CD4-positive, alpha-beta T cell treated with Interleukin-4 for 1 hour (primary cell): ENCODE data around the gene CPXM1.
"Not testable (repeated sequence)": the region's sequence is repeated elsewhere in the genome, so short reads cannot be mapped to it uniquely, and the experiment has no call there.

Source experiments
- DNase-seq, 2 donors: peaks; one replicate each; pipeline ENCODE4 v3.0.0-alpha.2; 2020 to 2022

The CPXM1 gene

GRCh38 chr20:2800521-2801285 lies at the start of gene CPXM1:
Gene CPXM1 (minus strand): TSS chr20:2800627. CDS start chr20:2800572, 55 bp downstream.
- DNase-seq = peak in 1 of 2 donors; percentile 3

GRCh38 chr20:2849529-2849928 lies 49.1 kb upstream of the CPXM1 start:
- no peak for DNase-seq

GRCh38 chr20:2847802-2848201 lies 47.4 kb upstream of the CPXM1 start:
- DNase-seq = no peak

GRCh38 chr20:2846698-2847097 lies 46.3 kb upstream of the CPXM1 start:
- DNase-seq = no peak

- DNase-seq = no peak
Observed at GRCh38 chr20:2845607-2846006, 45.2 kb upstream of the CPXM1 start.

- DNase-seq = peak in 1 of 2 donors; percentile 39
Observed at GRCh38 chr20:2840967-2841531, 40.6 kb upstream of the CPXM1 start.

- DNase-seq = peak; percentile 88 to 89
Observed at GRCh38 chr20:2840138-2840966, 39.9 kb upstream of the CPXM1 start, which contains the start of the genes PCED1A and VPS16. Gene PCED1A (minus strand): TSS chr20:2840655. CDS start chr20:2839912, 743 bp downstream. Gene VPS16 (plus strand): TSS chr20:2840745. CDS start chr20:2840775, 30 bp downstream.

- DNase-seq = no peak
Observed at GRCh38 chr20:2839732-2840137, 39.3 kb upstream of the CPXM1 start.

GRCh38 chr20:2838847-2839671 lies 38.6 kb upstream of the CPXM1 start:
- DNase-seq = no peak

GRCh38 chr20:2838170-2838797 lies 37.9 kb upstream of the CPXM1 start:
- DNase-seq = no peak

- no peak for DNase-seq
Observed at GRCh38 chr20:2837221-2837960, 37.0 kb upstream of the CPXM1 start.

- DNase-seq = no peak
Observed at GRCh38 chr20:2836035-2836434, 35.6 kb upstream of the CPXM1 start.

- no peak for DNase-seq
Observed at GRCh38 chr20:2835331-2835796, 34.9 kb upstream of the CPXM1 start.

GRCh38 chr20:2834401-2835110 lies 34.1 kb upstream of the CPXM1 start:
- DNase-seq = no peak

GRCh38 chr20:2833761-2834160 lies 33.3 kb upstream of the CPXM1 start:
- no peak for DNase-seq

GRCh38 chr20:2831206-2831605 lies 30.8 kb upstream of the CPXM1 start:
- not testable (repeated sequence) for DNase-seq

- DNase-seq = no peak
Observed at GRCh38 chr20:2829376-2829775, 28.9 kb upstream of the CPXM1 start.

GRCh38 chr20:2826655-2827054 lies 26.2 kb upstream of the CPXM1 start:
- no peak for DNase-seq

GRCh38 chr20:2825761-2826160 lies 25.3 kb upstream of the CPXM1 start:
- peak in 1 of 2 donors; percentile 20 for DNase-seq

GRCh38 chr20:2822073-2822472 lies 21.6 kb upstream of the CPXM1 start:
- DNase-seq = peak; percentile 44 to 61
